DMS114 treated with DMSO at 0.1 percent for 48 hours (cell line): Measurements from ENCODE around the gene RYK.
"Not testable (repeated sequence)": the region's sequence is repeated elsewhere in the genome, so short reads cannot be mapped to it uniquely, and the experiment has no call there.

Experiments
- DNase-seq: peaks from one replicate; lab custom pipeline; 2025; ENCODE audit not compliant: unreplicated experiment; lab: John Stamatoyannopoulos, UW

RYK gene

DNA sequence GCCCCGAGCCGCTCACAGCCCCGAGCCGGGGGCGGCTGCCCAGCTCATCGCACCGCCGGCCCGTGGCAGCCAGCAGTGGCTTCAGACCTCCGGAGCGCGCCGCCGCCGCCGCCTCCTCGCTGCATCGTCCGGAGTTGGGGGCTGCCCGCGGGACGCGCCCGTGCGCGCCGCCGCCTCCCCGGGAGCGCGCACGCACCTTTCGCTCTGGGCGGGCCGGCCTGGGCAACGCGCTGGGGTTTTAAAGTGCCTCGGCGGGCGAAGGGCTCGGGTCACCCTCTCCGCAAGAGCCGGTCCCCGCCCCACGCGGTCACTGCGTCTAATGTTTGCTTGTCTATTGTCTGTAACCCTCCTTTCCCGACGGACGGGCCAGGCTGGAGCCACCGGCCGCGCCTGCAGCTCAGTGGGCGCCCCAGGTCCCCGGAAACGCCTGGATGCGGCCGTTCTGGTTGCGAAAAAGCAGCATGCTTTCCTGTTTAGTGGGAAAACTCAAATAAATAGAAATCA lies at the start of gene RYK:
TSS of gene RYK (minus strand) at position 143 of the 504 bp plus-strand sequence. CDS start 205 bp downstream, outside the sequence.
- peak; percentile 67 for DNase-seq

DNA sequence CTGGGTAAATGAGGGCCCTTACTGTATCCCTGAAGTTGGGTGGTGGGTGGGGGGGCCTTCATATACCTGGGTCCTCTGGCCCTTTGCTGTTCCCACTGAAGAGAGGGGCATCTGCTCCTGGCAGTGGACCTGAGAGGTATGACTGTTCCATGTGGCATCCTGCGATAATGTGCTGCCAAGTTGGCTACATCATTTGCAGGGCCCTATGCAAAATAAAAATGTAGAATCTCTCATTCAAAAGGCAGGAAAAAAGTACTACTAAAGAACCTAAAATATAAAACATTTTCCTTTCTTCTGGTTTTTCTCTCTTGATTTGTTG lies 49.2 kb upstream of the RYK start:
- no peak for DNase-seq

DNA sequence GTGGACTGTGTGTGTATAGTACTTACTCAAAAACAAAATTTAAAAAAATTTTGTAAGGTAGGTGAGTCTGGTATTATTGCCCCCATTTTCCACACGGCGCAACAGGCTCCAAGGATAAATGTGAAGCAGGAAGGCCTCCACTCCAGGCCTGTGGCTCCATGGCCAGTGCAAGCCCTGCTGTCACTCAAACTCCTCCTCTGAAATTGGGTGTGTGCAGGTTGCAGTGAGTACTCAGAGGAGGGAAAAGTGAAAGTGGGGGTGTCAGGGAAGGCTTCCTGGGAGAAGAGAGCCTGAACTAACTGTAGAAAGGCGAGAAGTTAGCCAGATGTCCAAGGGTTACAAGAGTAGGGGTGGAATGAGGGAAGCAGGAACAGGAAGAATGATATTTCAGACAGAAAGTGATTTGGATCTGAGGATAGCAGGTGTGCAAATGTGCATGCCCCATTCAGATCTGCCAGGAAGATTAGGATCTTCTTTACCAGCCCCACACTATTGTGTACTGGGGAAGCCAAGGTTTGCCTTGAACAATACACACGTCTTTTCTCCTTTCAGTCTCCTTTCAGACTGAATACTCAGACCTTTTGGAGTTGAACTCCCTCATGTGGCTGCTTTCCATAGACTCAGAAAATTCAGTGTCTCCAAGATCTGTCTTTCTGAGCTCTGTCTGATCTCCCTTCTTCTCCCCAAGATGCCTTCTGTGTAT lies 48.7 kb upstream of the RYK start:
- DNase-seq = peak; percentile 55

DNA sequence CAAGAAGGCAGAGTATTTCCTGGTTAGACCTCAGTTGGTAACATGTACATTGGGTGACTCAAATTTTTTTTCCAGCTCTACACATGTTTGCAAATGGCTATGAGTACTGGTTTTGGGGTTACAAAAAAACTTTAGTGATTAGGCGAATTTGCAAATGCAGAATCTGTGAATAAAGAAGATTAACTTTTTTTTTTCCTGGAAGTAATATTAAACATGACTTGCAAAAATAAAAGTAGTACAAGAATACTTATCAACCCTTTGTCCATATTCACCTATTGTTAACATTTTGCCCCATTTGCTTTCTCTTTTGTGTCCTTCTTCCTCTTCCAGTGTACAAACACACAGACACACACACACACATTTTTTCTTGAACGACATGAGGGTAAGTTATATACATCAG lies 47.6 kb upstream of the RYK start:
- no peak for DNase-seq

DNA sequence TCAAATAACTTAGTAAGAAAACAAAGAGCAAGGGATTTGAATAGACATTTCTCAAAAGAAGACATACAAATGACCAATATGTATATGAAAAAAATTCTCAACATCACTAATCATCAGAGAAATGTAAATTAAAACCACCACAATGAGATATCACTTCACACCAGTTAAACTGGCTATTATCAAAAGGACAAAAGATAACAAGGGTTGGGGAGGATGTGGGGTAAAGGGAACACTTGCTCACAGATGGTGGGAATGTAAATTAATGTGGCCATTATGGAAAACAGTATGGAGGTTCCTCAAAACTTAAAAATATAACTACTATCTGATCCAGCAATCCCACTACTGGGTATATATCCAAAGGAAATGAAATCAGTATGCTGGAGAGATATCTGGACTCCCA lies 46.0 kb upstream of the RYK start:
- DNase-seq = no peak

DNA sequence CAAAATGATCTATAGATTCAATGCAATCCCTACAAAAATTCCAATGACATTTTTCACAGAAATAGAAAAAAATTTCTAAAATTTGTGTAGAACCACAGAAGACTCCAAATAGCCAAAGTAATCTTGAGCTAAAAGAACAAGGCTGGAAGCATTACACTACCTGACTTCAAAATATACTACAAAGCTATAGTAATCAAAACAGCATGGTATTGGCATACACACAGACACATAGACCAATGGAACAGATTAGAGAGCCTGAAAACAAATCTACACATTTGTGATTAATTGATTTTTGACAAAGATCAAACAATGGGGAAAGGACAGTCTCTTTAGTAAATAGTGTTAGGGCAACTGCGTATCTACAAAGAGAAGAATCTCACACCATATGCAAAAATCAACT lies 45.3 kb upstream of the RYK start:
- no peak for DNase-seq

DNA sequence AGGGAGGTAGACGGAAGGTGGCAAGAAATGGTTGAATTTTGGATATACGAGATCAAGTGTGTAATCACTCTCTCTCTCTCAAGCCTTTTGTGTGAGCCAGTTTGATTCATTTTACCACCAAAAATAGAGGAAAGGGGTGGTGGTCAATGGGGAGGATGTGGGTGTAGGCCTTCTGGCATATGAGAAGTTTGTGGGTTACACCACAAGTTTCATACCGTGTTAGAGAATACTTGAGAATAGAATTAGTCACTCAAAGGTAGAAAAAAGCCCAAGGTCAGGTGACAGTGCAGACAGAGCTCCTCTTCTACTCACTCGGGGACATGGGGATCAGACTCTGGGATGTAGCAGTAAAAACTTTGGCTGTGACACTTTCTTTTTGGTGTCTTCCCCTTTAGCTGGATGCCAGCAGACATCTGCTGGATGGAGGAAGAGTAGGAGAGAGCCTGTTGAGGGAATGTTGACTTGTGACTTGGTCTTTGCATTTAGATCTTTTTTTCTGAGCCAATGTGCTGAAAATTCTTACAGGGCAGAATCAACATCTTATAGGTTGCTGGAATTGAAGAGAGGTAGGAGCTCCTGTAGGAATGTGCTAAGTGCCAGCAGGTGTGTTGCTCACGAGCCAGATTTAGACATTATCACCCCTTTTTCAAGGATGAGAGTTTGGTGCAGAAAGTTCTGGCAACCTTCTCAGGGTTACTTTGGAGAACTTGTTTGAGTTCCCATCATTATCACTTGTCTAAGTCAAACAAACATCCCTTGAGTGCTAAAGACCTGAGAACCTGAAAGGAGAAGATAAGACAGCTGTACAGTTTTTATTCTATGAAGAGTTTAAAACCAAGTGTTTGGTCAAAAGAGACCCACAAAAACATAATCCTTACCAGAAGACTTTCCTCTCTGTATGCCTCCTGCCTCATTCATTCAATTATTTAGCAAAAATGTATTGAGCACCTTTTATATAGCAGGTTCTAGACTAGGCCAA lies 43.9 kb upstream of the RYK start:
- DNase-seq = no peak

DNA sequence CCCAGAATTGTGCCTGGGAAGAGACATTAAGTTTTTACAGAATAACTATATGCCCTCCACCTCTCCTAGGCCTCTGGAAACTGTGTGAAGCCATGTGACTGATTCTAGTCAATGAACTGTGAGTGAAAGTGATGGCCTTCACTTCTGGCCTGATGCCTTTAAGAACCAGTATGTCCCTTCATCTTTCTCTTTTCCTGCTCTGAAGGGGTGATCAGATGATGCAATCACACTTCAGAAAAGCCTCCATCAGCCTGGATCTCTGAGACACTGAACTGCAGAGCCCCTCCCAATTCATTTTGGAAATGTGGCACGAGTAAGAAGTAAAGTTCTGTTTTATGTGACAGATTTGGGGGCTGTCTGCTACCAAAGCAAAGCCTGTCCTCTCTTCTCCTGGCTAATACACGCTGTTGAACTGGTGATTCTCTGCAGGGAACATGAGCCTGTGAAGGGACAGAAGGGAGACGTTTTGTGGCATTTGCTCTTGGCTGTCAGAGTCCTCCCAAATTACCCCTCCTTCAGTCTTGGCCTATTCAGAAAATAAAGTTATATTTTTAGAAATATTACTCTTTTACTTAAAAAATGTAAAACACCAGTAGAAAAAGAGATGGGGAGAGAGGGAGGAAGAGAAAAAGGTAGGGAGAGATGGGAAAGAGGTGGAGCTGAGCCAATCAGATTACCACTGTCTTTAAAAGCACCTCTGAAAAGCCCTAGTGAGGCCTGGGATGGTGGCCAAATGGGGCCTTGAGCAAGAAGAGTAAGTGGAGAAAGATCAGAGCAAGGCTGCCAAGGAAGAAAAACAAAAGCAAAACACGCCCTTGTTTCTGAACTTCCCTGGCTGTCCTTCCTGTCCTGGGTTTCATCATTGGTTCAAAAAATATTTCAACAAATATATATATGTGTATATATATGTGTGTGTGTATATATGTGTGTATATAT lies 40.9 kb upstream of the RYK start:
- no peak for DNase-seq

DNA sequence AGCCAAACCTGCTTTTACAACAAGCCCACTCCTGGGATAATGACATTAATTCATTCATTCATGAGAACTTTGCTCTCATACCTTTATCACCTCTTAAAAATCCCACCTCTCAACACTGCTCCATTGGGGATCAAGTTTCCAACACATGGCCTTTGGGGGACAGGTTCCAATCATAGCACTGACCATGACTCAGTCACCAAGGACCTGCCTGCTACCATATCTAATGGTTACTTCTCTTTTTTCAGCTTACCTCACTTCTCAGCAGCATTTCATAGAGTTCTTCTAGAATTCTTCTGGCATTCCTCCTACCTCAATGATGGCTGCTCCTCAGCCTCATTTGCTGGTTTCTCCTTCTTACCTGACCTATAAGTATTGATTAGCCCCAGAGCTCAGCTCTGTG lies 36.9 kb upstream of the RYK start:
- DNase-seq = no peak

DNA sequence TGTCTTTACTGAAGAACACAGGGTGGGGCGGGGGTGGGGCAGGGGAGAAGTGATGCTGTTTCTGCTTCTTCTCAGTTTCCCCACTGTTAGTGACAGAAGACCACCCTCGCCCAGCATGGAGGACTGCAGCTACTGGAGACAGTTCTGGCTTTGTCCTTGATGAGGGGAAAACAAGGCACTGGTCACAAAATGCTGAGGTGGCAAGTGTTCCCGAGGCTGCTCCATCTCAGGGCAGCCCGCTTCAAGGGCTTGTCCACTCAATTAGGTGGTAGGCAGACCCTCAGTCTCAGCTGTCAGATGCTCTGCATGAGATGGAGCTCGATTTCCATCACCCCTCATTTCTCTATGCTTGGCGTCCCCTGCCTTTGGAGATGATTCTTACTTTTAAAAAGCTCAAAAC lies 33.8 kb upstream of the RYK start:
- no peak for DNase-seq

DNA sequence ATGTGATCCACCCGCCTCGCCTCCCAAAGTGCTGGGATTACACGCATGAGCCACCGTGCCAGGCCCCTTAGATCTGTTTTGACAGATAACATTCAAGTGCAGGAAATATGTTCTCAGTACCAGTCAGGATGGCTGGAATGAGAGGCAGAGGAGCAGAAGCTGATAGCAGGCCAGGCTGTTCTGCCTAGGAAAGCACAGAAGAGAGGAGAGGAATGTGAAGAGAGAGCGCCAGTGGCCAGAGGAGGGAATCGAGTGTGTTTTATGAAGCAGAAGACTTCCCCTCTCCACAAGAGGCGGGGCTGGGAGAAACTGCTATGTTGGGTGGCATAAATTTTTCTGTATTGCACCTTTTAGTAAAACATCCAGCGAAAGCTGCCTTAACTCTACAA lies 32.0 kb upstream of the RYK start:
- DNase-seq = no peak

DNA sequence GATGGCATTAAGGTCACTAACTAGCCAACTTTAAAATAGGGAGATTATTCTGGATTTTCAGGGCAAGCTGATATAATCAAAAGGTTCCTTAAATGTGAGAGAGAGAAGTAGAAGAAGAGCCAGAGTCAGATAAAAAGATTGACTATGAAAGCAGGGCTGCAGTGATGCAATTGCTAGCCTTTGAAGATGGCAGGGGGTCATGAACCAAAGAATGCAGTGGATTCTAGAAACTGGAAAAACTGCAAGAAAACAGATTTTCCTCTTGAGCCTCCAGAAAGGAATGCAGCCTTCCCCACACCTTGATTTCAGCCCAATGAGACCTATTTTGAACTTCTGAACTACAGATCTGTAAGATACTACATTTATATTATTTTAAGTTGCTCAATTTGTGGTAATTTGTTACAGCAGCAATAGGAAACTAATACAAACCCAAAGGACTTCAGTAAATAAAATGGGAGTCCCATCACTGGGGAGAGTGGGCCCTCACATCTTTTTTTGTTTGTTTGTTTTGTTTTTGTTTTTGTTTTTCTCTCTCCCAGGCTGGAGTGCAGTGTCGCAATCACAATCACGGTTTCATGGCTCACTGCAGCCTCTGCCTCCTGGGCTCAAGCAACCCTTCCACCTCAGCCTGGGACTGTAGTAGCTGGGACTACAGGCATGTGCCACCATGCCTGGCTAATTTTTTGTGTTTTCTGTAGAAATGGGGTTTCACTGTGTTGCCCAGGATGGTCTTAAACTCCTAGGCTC lies 31.4 kb upstream of the RYK start:
- DNase-seq = no peak

DNA sequence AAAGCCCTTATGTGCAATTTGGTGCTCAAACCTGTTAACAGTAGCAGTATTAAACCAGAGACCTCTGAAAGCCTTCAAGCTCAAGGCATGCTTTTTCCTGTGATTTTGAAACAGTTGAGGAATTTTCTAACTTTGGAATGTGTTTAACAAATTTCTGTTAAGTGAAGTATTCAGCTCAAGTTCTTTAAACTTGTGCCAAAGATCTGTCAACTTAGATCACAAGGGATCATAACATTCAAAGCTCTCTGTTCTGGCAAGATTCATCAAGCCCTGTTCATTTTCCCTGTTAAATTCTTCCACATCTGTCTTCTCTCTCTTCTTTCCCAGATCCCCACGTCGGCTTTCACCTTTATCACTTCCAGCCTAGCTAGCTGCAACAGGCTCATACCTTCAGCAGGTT lies 28.8 kb upstream of the RYK start:
- DNase-seq = no peak

DNA sequence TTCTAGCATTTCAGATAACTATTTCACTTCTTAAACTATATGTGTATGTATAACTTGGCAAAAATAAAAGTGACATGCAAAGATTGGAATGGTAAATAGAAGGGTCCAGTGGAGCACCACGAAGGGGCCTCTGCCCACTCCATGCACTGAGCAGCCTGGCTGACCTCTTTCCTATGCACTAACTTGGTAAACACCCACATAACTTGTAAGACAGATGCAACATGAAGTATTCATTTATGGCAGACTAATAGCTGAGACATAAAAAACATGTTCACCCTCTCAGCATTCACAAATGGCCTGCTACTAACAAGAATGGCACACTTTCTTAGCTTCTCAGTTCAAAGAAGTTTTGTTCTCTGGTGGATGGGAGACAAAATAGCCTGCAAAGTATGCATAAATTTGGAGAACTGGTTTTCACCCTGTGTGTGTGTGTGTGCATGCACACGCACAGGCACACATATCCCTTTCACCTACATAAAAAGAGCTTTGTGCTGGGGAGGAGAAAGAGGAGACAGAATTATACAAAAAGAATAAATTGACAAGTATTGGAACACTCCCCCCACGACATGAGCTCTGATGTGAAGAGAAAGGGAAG lies 26.5 kb upstream of the RYK start:
- DNase-seq = no peak

DNA sequence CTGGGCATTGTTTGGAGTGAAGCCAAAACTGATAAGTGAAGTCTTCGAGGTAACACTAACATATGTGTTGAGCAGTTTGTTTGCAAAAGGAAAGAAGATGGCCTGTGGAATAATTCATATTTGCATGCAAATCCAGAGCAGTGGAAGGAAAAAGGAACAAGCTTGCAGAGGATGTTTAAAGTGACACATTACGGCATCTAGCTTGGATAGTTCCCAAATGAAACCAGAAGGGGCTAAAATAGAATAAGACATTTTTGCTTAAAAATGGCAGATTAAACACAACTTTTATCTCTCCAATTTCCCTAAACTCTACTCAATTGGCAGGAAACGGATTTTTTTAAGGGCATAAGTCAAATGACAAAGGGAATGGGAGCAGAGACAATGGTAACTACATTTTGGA lies 25.4 kb upstream of the RYK start:
- DNase-seq = no peak

DNA sequence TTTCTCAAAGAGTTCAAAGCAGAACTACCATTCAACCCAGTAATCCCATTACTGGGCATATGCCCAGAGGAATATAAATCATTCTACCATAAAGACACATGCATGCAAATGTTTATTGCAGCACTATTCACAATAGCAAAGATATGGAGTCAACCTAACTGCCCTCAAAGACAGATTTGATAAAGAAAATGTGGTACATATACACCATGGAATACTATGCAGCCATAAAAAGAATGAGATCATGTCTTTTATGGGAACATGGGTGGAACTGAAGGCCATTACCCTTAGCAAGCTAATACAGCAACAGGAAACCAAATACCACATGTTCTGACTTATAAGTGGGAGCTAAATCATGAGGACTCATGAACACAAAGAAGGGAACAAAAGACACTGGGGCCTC lies 24.5 kb upstream of the RYK start:
- DNase-seq = not testable (repeated sequence)

DNA sequence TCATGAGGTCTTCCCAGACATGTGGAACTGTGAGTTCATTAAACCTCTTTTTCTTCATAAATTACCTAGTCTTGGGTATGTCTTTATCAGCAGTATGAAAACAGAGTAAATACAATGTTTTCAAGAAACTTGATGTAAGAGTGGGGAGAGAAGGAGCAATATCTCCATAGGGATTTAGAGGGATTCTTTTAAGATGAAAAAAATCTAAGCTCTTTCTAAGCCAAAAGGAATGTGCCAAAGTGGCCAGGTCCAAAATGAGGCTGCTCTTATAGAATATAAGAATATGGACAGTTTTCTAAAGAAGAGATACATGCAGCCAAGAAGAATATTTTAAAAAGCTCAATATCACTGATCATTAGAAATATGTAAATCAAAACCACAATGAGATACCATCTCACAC lies 23.9 kb upstream of the RYK start:
- DNase-seq = no peak

DNA sequence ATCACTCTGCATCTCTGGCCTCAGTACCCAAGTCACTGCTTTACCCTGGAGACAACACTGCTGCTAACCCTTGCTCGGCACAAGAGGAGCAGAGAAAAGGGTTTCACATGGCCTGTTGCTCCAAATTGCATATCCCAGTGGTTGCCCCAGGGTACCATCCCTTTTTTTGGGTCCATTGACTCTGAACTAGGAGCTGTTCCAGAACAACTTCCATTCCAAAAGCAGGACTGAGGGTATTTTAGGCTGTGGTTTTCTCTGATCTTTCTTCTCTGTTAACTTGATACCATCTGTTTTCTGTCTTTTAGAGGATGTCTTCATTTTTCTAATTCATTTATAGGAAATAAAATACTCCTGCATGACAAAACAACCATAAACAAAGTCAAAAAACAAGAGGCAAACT lies 17.3 kb upstream of the RYK start:
- DNase-seq = no peak

DNA sequence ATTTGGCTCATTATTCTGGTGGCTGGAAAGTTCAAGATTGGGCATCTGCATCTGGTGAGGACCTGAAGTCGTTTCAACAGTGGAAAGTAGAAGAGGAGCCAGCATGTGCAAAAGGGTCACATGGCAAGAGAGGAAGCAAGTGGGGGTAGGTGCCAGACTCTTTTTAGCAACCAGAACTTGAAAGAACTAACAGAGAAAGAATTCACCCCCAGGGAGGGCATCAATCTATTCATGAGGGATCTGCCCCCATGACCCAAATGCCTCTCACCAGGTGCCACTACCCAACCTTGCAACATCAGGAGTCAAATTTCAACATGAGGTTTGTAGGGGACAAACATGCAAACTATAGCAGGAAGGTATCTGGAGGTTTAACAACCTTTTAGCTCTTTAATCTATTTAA lies 10.3 kb upstream of the RYK start:
- no peak for DNase-seq

DNA sequence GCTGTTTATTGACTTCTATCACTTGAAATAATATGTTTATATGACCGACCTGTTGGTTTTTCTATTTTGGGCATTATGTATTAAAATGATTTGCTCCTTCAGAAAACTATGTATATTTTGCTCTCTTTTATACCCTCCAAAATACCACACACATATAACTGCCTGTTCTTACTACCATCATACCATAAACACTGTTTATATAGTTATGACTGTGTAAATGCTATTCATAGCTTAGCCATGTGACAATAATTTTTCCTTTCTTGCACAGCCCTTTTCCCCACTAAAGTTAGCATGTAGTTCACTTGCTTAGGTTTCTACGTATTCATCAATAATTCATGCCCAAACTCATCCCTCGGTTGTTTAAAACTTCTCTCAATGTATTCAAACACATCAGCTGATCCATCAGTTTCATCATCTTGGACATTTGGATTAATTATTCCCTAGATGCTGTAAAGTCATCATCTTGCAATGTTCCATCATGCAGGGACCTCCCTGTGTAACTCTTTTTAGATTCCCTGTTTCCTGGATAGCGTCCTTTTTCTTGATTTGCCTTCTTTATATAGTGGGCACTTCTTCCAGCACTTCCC lies 8.2 kb upstream of the RYK start:
- DNase-seq = no peak
